Hepatocyte (in vitro differentiated cells): Measurements from ENCODE around the gene RNF168.

Source experiments
- CTCF ChIP-seq: fragments of 200-600 bp; sonication (generic); IDR thresholded peaks from 2 replicates; pipeline ENCODE4 v1.5.1; 2016; ENCODE audit warnings: antibody characterized with exemption, mild to moderate bottlenecking; ENCODE audit not compliant: poor library complexity
- EZH2phosphoT487 ChIP-seq: fragments of 200-600 bp; sonication (generic); IDR thresholded peaks from one replicate; pipeline ENCODE4 v1.6.1; 2018; ENCODE audit warnings: antibody characterized with exemption, mild to moderate bottlenecking, low read depth, moderate library complexity; ENCODE audit not compliant: unreplicated experiment, severe bottlenecking

GRCh38 chr3:196517162-196517800 is 13.7 kb upstream of the RNF168 start:
- TF ChIP-seq CTCF (no peak), EZH2phosphoT487 (no peak)
